BE2C (cell line): ENCODE data around the gene AUTS2.

ENCODE experiments used
- DNase-seq: peaks from one replicate; pipeline ENCODE4 v3.0.0-alpha.2; 2020
- H3K27me3 ChIP-seq: fragments of 250-450 bp; sonication (Bioruptor Pico); 2 replicates; pipeline ENCODE4 v1.5.1; 2020; ENCODE audit warnings: mild to moderate bottlenecking
- H3K36me3 ChIP-seq: fragments of 250-450 bp; sonication (Bioruptor Pico); 2 replicates; pipeline ENCODE4 v1.5.1; 2020; ENCODE audit warnings: mild to moderate bottlenecking
- H3K4me1 ChIP-seq: fragments of 250-450 bp; sonication (Bioruptor Pico); 2 replicates; pipeline ENCODE4 v1.5.1; 2020
- H3K4me3 ChIP-seq: 2 replicates; pipeline ENCODE4 v1.5.1; 2011; ENCODE audit warnings: low read depth, low read length
- H3K9me3 ChIP-seq: fragments of 250-450 bp; sonication (Bioruptor Pico); 2 replicates; pipeline ENCODE4 v1.5.1; 2020
- TF ChIP-seq, protein P1 (sequence below): IDR thresholded peaks from 2 replicates; pipeline ENCODE4 v1.5.1; 2012; ENCODE audit warnings: mild to moderate bottlenecking, low read depth, low read length

Gene AUTS2

DNA sequence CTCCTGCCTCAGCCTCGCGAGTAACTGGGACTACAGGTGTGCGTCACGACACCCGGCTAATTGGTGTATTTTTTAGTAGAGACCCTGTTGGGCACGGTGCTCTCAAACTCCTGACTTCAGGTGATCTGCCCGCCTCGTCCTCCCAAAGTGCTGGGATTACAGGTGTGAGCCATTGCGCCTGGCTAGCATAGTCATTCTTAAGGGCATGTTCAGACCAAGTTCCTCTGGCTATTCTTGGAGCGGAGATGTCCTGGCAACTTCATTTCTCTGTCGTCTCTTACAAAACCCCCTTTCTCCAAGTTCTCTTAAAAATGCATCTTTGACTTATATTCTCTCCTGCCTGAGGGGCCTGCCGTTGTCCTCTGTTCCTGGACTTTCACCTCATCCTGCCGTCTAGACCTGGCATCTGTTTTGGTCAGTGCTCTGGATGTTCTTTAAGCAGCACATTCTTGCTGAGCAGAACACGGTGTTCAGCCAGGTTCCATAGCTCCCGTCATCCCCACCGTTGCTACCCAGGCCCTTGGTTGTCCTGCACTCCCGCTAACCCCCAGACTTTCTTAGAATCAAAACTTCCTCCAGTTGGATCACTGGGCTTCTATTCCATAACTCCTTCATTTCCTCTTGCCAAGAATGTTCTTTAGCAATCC lies 1023.8 kb downstream of the AUTS2 start:
- TF ChIP-seq, protein P1, sequence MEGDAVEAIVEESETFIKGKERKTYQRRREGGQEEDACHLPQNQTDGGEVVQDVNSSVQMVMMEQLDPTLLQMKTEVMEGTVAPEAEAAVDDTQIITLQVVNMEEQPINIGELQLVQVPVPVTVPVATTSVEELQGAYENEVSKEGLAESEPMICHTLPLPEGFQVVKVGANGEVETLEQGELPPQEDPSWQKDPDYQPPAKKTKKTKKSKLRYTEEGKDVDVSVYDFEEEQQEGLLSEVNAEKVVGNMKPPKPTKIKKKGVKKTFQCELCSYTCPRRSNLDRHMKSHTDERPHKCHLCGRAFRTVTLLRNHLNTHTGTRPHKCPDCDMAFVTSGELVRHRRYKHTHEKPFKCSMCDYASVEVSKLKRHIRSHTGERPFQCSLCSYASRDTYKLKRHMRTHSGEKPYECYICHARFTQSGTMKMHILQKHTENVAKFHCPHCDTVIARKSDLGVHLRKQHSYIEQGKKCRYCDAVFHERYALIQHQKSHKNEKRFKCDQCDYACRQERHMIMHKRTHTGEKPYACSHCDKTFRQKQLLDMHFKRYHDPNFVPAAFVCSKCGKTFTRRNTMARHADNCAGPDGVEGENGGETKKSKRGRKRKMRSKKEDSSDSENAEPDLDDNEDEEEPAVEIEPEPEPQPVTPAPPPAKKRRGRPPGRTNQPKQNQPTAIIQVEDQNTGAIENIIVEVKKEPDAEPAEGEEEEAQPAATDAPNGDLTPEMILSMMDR = no peak
- Histone ChIP-seq H3K36me3 (no peaks in the 10 kb centered on the region), H3K27me3 (no peaks in the 10 kb centered on the region), H3K4me1 (peaks cover 12% of the 10 kb centered on the region), H3K9me3 (no peaks in the 10 kb centered on the region), H3K4me3 (no peak overlapping the region)
- no peak for DNase-seq

DNA sequence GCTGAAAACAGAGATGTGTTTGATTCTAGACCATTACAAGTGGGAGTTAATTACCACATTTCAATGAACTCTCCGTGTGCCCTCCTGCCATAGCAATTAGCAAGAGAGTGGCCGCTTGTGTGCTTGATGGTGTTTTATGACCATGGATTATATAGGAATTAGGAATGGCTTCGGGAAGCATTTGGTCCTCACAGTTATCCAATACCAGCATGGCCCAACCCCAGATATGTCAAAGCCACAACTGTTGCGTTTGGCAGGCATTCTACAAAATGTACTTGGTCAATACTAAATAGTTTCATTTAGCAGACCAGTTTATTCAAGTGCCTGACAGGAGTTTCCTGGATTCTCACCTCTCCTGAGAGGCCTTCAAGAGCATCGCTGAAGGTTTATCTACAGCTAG lies 1024.7 kb downstream of the AUTS2 start:
- TF ChIP-seq, protein P1 = no peak
- no peaks in the 10 kb centered on the region for H3K36me3 ChIP-seq
- H3K4me1 ChIP-seq = peaks cover 11% of the 10 kb centered on the region
- no peaks in the 10 kb centered on the region for H3K27me3 ChIP-seq
- H3K9me3 ChIP-seq = no peaks in the 10 kb centered on the region
- no peak overlapping the region for H3K4me3 ChIP-seq
- DNase-seq = no peak

DNA sequence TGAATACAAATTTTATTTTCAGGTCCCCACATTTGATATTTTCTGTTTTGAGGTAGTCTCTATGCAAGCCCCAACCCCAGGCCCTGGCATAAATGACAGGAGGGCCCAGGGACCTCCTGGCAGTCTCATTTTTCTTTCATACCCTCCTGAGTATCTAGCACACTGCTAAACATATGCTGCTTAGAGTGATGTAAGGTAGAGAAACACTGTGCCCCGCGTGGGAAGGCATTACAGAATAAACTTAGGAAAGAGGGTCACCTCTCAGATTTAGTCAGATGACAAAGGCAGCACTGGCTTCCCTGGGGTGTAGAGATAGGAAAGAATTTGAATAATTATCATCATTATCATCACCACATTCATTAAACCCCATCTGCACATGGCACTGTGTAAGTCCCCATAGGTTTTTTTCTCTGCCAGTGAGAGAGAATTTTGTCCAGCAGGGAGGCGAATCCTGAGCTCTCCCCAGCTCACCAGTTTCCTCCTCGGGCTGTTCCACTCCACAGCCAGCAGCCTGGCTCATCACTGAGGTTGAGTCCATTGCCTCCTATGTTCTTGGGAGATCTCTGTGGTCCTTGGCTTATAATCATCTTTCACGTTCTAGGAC lies 1026.3 kb downstream of the AUTS2 start:
- no peaks in the 10 kb centered on the region for H3K27me3 ChIP-seq
- H3K36me3 ChIP-seq = no peaks in the 10 kb centered on the region
- H3K9me3 ChIP-seq = no peaks in the 10 kb centered on the region
- H3K4me3 ChIP-seq = no peak overlapping the region
- TF ChIP-seq, protein P1 = no peak
- no peaks in the 10 kb centered on the region; the same call in 1 of the 2 replicates for H3K4me1 ChIP-seq
- DNase-seq = no peak

DNA sequence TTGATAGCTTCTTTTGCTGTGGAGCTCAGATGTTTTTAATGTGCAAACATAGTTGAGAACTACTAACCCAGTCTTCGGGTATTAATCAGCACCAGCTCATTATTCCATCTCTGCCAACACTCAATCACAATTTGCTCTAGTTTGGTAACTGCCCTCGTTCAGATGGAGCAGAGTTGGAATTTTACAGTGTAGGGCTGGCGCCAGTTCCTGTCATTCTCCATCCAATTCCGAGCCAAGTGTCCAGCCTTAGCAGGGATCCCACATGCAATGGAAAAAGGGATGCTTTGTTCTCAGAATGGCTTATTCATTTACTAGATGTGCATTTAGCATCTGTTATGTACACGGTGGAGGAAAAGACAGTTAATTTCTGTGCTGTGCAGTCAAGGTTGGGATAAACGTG lies 1029.2 kb downstream of the AUTS2 start:
- no peaks in the 10 kb centered on the region for H3K27me3 ChIP-seq
- TF ChIP-seq, protein P1 = no peak

DNA sequence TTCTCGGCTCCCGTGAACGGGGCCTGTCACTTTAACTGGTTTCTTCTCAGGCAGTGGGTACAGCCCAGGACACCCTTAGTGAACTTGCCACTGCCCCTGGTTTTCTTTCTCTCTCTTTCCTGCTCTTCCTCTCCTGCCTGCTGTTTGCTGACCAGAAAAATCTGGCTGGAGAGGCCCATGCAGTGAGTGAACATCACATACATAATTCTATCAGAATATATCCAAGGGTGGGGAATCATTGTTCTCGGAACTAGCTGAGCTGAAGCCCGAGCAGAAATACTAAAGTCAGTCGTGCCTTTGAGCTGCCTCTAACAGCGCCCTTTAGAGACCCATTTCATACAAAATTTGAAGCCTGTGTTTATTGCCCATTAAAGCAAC lies 1032.2 kb downstream of the AUTS2 start:
- Histone ChIP-seq H3K4me1 (peaks cover 8% of the 10 kb centered on the region), H3K9me3 (no peaks in the 10 kb centered on the region), H3K27me3 (no peaks in the 10 kb centered on the region), H3K4me3 (peak overlapping the region; percentile 27), H3K36me3 (no peaks in the 10 kb centered on the region)
- DNase-seq = no peak
- TF ChIP-seq, protein P1 = no peak

More for the DNA sequence above, 1029.2 kb downstream of the AUTS2 start:
- no peak overlapping the region for H3K4me3 ChIP-seq
- no peak for DNase-seq
- H3K36me3 ChIP-seq = no peaks in the 10 kb centered on the region
- H3K4me1 ChIP-seq = peaks cover 8% of the 10 kb centered on the region
- H3K9me3 ChIP-seq = no peaks in the 10 kb centered on the region

DNA sequence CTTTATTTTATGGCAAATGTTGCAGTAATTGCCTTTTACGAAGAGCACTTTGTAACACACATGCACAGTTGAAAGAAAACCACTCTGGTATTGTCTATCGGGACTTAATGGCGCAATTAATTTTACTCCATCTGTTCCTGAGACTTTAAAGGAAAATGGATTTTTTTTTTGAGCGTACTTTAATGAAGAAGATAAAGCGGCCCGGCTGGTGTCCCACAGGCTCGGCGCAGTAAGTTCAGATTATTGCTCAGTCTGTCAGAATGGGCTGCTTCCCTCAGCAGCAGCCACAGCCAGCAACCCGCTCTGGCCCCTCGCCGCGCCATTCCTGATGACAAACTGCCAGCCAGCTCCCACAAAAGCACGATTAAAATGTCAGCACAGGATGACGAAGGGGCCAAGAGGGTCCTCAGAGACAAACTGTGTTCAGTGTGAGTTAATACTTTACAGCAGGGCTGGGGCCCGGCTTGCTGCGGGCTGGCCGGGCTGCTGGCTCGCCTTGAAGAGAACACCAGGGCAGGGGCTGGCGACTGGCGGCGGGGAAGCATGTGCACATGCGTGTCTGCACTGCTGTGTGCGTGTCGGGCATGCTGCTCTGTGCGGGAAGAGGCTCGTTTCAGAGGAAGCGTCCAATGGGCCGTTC lies 1032.7 kb downstream of the AUTS2 start:
- peak; percentile 54 for DNase-seq
- no peaks in the 10 kb centered on the region for H3K36me3 ChIP-seq
- TF ChIP-seq, protein P1 = no peak

More for the DNA sequence above, 1032.7 kb downstream of the AUTS2 start:
- Histone ChIP-seq H3K4me1 (peaks cover 8% of the 10 kb centered on the region), H3K27me3 (no peaks in the 10 kb centered on the region), H3K4me3 (peak overlapping the region; percentile 27), H3K9me3 (no peaks in the 10 kb centered on the region)
